Glomerular endothelial cell (primary cell): ENCODE data around the gene TRAPPC2L. TPM values are rescaled to one million over a fixed set of nuclear protein-coding genes. Genes with fewer than 3 reads are reported as not detected.
"Not testable (repeated sequence)": the region's sequence is repeated elsewhere in the genome, so short reads cannot be mapped to it uniquely, and the experiment has no call there.

Experiments
- DNase-seq: peaks from one replicate; pipeline ENCODE4 v3.0.0-alpha.2; 2011; ENCODE audit warnings: low read depth, low spot score; ENCODE audit errors: extremely low read depth
- total RNA-seq: library from RNA; depleted of rRNA; stranded (reverse); fragments of >200 nt; gene quantifications from 2 replicates; pipeline ENCODE4 v1.2.3, GENCODE V29; 2015

Gene TRAPPC2L
- total RNA-seq, 1 donor from 2014 or later: 47.4 TPM

- DNase-seq: no peak
These were observed 31.1 kb downstream of the TRAPPC2L start for GRCh38 chr16:88888057-88888456.

GRCh38 chr16:88888461-88889387 lies 31.8 kb downstream of the TRAPPC2L start:
- no peak for DNase-seq

GRCh38 chr16:88889702-88890352 lies 32.9 kb downstream of the TRAPPC2L start:
- DNase-seq: not testable (repeated sequence)

- no peak for DNase-seq
These were observed 34.2 kb downstream of the TRAPPC2L start for GRCh38 chr16:88891083-88891482.

- no peak for DNase-seq
These were observed 35.1 kb downstream of the TRAPPC2L start for GRCh38 chr16:88892065-88892464.

GRCh38 chr16:88893127-88893968 lies 36.4 kb downstream of the TRAPPC2L start:
- DNase-seq: no peak

- not testable (repeated sequence) for DNase-seq
These were observed 37.3 kb downstream of the TRAPPC2L start for GRCh38 chr16:88894266-88894665.

- DNase-seq: no peak
These were observed 37.9 kb downstream of the TRAPPC2L start for GRCh38 chr16:88894681-88895300.

GRCh38 chr16:88895335-88895734 lies 38.4 kb downstream of the TRAPPC2L start:
- no peak for DNase-seq

GRCh38 chr16:88896238-88897070 lies 39.5 kb downstream of the TRAPPC2L start:
- DNase-seq: no peak

- DNase-seq: no peak
These were observed 40.9 kb downstream of the TRAPPC2L start for GRCh38 chr16:88897696-88898425.

GRCh38 chr16:88899901-88900661 lies 43.2 kb downstream of the TRAPPC2L start:
- no peak for DNase-seq

GRCh38 chr16:88900662-88901052 lies 43.7 kb downstream of the TRAPPC2L start:
- no peak for DNase-seq

- DNase-seq: no peak
These were observed 44.9 kb downstream of the TRAPPC2L start for GRCh38 chr16:88901718-88902337.

GRCh38 chr16:88902744-88903143 lies 45.8 kb downstream of the TRAPPC2L start:
- DNase-seq: no peak

- DNase-seq: no peak
These were observed 46.3 kb downstream of the TRAPPC2L start for GRCh38 chr16:88903267-88903666.

GRCh38 chr16:88904676-88905365 lies 47.9 kb downstream of the TRAPPC2L start:
- no peak for DNase-seq
